HepG2 (cell line): Measurements from ENCODE around the gene ZDHHC7. TPM values are rescaled to one million over a fixed set of nuclear protein-coding genes. Genes with fewer than 3 reads are reported as not detected.

Source experiments
- ATAC-seq: fragments of 200-7000 bp; cut with Tn5 transposase; 3 replicates; pipeline ENCODE4 v1.9.1; 2020; ENCODE audit warnings: mild to moderate bottlenecking, moderate library complexity
- BruUV-seq: library from RNA; stranded (reverse); fragments of 400-500 nt; replicated peaks from 2 replicates; lab custom pipeline; 2021; lab: Mats Ljungman, UMichigan
- CTCF ChIA-PET: fragments of 300-600 bp; formaldehyde crosslinking; extraction: SDS; loops from one replicate; lab custom pipeline; 2021; ENCODE audit warnings: low total read pairs, inconsistent platforms, low intra/inter-chr PET ratio; lab: Yijun Ruan, JAX
- POLR2A ChIA-PET: fragments of 350-600 bp; sonication (Branson Sonifier 250); formaldehyde crosslinking; loops from one replicate; lab custom pipeline; 2020; ENCODE audit warnings: antibody characterized with exemption, inconsistent platforms; lab: Yijun Ruan, JAX
- DNase-seq: peaks from one replicate; pipeline ENCODE4 v3.0.0-alpha.2; 2015; ENCODE audit warnings: low spot score
- FAIRE-seq: peaks from 3 replicates; lab custom pipeline; 2011; peaks lifted over from hg19 to GRCh38; lab: Jason Lieb, UNC
- H2AFZ ChIP-seq: one replicate; pipeline ENCODE4 v1.6.1; 2011; ENCODE audit warnings: low read length, inconsistent platforms
- H3K27ac ChIP-seq: fragments of 300-600 bp; 3 replicates; pipeline ENCODE4 v1.8.0; 2011; ENCODE audit warnings: mixed run types, mild to moderate bottlenecking, mixed read lengths, low read length, inconsistent platforms; ENCODE audit not compliant: insufficient read depth; ENCODE audit errors: extremely low read length
- H3K27me3 ChIP-seq, 2 experiments: fragments of 200-600 bp in 1 of 2; 2 replicates in 1 of 2; 3 replicates in 1 of 2; pipeline versions ENCODE4 v1.6.0 to v1.8.0; 2011; ENCODE audit warnings: low read length in 2 of 2, mild to moderate bottlenecking in 2 of 2, moderate library complexity in 2 of 2, inconsistent platforms in 1 of 2; ENCODE audit not compliant: insufficient read depth in 2 of 2, control insufficient read depth in 1 of 2
- H3K36me3 ChIP-seq, 2 experiments: fragments of 200-600 bp in 1 of 2; replicated peaks in 1 of 2; 2 replicates in 1 of 2; 3 replicates in 1 of 2; pipeline versions ENCODE4 v1.5.1 to v1.8.0; 2011; ENCODE audit warnings: low read length in 2 of 2, inconsistent platforms in 1 of 2; ENCODE audit not compliant: insufficient read depth in 2 of 2, control insufficient read depth in 1 of 2
- H3K4me1 ChIP-seq: 2 replicates; pipeline ENCODE4 v1.5.1; 2012; ENCODE audit warnings: low read length, inconsistent platforms; ENCODE audit not compliant: insufficient read depth
- H3K4me2 ChIP-seq: 2 replicates; pipeline ENCODE4 v1.6.0; 2011; ENCODE audit warnings: low read depth, low read length, inconsistent platforms
- H3K4me3 ChIP-seq, 3 experiments: fragments of 200-600 bp in 1 of 3; sonication (generic), shearing (Covaris generic) in 1 of 3; replicated peaks in 1 of 3; 2 replicates each; pipeline ENCODE4 v1.5.1; 2011 to 2016; ENCODE audit warnings: low read length in 3 of 3, inconsistent platforms in 2 of 3, low read depth in 2 of 3, mild to moderate bottlenecking in 2 of 3, control low read depth in 1 of 3, mixed read lengths in 1 of 3; ENCODE audit not compliant: insufficient read depth in 1 of 3
- H3K79me2 ChIP-seq: one replicate; pipeline ENCODE4 v1.6.1; 2011; ENCODE audit warnings: low read length, inconsistent platforms; ENCODE audit not compliant: insufficient read depth
- H3K9ac ChIP-seq: 2 replicates; pipeline ENCODE4 v1.6.0; 2011; ENCODE audit warnings: mild to moderate bottlenecking, low read depth, low read length, inconsistent platforms; ENCODE audit not compliant: insufficient read depth
- H3K9me3 ChIP-seq: 2 replicates; pipeline ENCODE4 v1.5.1; 2012; ENCODE audit warnings: mild to moderate bottlenecking, low read length
- H4K20me1 ChIP-seq: 2 replicates; pipeline ENCODE4 v1.6.0; 2011; ENCODE audit warnings: inconsistent platforms, mild to moderate bottlenecking, low read length, moderate library complexity; ENCODE audit not compliant: insufficient read depth
- HDAC2 ChIP-seq: sonication (generic); formaldehyde crosslinking; IDR thresholded peaks from 2 replicates; pipeline ENCODE4 v1.4.0; 2020; ENCODE audit warnings: missing genetic modification reagents
- HNRNPH1 ChIP-seq: fragments of 200-400 bp; formaldehyde crosslinking; optimal IDR thresholded peaks from 2 replicates; pipeline ENCODE3; 2017; ENCODE audit warnings: mild to moderate bottlenecking, low read depth, low read length
- HNRNPUL1 ChIP-seq: fragments of 200-400 bp; formaldehyde crosslinking; IDR thresholded peaks from 2 replicates; pipeline ENCODE4 v1.6.1; 2017; ENCODE audit warnings: low read depth, mild to moderate bottlenecking, low read length, moderate library complexity
- KDM4B ChIP-seq: sonication (generic); formaldehyde crosslinking; IDR thresholded peaks from 2 replicates; pipeline ENCODE4 v1.4.0; 2020; ENCODE audit warnings: missing genetic modification reagents
- MBD4 ChIP-seq: IDR thresholded peaks from 2 replicates; pipeline ENCODE4 v1.6.1; 2012; ENCODE audit warnings: low read length, inconsistent platforms, borderline replicate concordance
- MTF1 ChIP-seq: sonication (generic); formaldehyde crosslinking; IDR thresholded peaks from 2 replicates; pipeline ENCODE4 v1.5.0; 2020; ENCODE audit warnings: missing genetic modification reagents
- NFKB2 ChIP-seq: sonication (generic); formaldehyde crosslinking; IDR thresholded peaks from 2 replicates; pipeline ENCODE4 v1.4.0; 2020; ENCODE audit warnings: missing genetic modification reagents, borderline replicate concordance
- NPAS2 ChIP-seq: sonication (generic); formaldehyde crosslinking; IDR thresholded peaks from 2 replicates; pipeline ENCODE4 v1.8.0; 2022; ENCODE audit warnings: mild to moderate bottlenecking, missing genetic modification reagents, borderline replicate concordance
- PAWR ChIP-seq: sonication (generic); formaldehyde crosslinking; IDR thresholded peaks from 2 replicates; pipeline ENCODE4 v1.4.0; 2020; ENCODE audit warnings: missing genetic modification reagents, mild to moderate bottlenecking, borderline replicate concordance
- PRMT3 ChIP-seq: sonication (generic); formaldehyde crosslinking; IDR thresholded peaks from 2 replicates; pipeline ENCODE4 v1.8.1; 2022; ENCODE audit warnings: low read depth, mild to moderate bottlenecking, moderate library complexity, missing genetic modification reagents, borderline replicate concordance
- RFX5 ChIP-seq: IDR thresholded peaks from 2 replicates; pipeline ENCODE4 v1.6.1; 2011; ENCODE audit warnings: low read depth, low read length, improper control_type of control experiment
- RORA ChIP-seq: sonication (generic); formaldehyde crosslinking; IDR thresholded peaks from 2 replicates; pipeline ENCODE4 v1.5.0; 2020; ENCODE audit warnings: mild to moderate bottlenecking, missing genetic modification reagents, moderate library complexity
- ZBTB4 ChIP-seq: sonication (generic); formaldehyde crosslinking; IDR thresholded peaks from 2 replicates; pipeline ENCODE4 v1.4.0; 2020; ENCODE audit warnings: missing genetic modification reagents, mild to moderate bottlenecking, borderline replicate concordance
- ZNF335 ChIP-seq: sonication (generic); formaldehyde crosslinking; IDR thresholded peaks from 2 replicates; pipeline ENCODE4 v1.4.0; 2020; ENCODE audit warnings: missing genetic modification reagents
- ZNF337 ChIP-seq: sonication (generic); formaldehyde crosslinking; IDR thresholded peaks from 2 replicates; pipeline ENCODE4 v1.5.1; 2020; ENCODE audit warnings: missing genetic modification reagents, low read depth, mild to moderate bottlenecking, borderline replicate concordance
- ZNF441 ChIP-seq: sonication (generic); formaldehyde crosslinking; IDR thresholded peaks from 2 replicates; pipeline ENCODE4 v1.7.0; 2021; ENCODE audit warnings: missing genetic modification reagents, borderline replicate concordance
- WGBS: methylation state at CpG from one replicate; pipeline ENCODE4 v1.1.6; 2017; ENCODE audit warnings: low lambda C conversion rate; 5-methylcytosine and 5-hydroxymethylcytosine counted together
- in situ Hi-C: cut with HindIII; loops from 2 replicates; pipeline ENCODE4 v1.10.0; 2017; ENCODE audit warnings: low pct_unique_long_range_greater_than_20kb; ENCODE audit not compliant: extremely low pct_ligation_motif_present
- intact Hi-C: fragments of 100-400 bp; cut with micrococcal nuclease; formaldehyde crosslinking; loops from one replicate; pipeline ENCODE4 v1.10.0; 2022; ENCODE audit not compliant: unreplicated experiment
- polyA plus RNA-seq, 8 experiments: library from polyadenylated mRNA; depleted of rRNA in 3 of 8; stranded (reverse) in 7 of 8; unstranded in 1 of 8; fragments of >200 nt; fragmentation: Illumina TruSeq in 4 of 8; extraction: Trizol in 4 of 8; gene quantifications; 2 replicates each; pipeline versions ENCODE4 v1.2.1 to v1.2.3, GENCODE V29; 2011 to 2016; ENCODE audit warnings: low read depth in 4 of 8, missing spikeins in 1 of 8, mixed read lengths in 1 of 8; ENCODE audit not compliant: insufficient read depth in 1 of 8
- total RNA-seq, 5 experiments: library from RNA; depleted of rRNA; stranded (reverse); fragments of >200 nt; fragmentation: Illumina TruSeq; extraction: Trizol; gene quantifications; 2 replicates each; pipeline ENCODE4 v1.2.3, GENCODE V29; 2016; ENCODE audit warnings: low read depth in 1 of 5

Gene ZDHHC7
- total and polyA plus RNA-seq, 2 of the 13 experiments (the other 11 are each of a cell fraction or from before 2014, with no cell fraction given): 46.8 to 67.6 TPM

GRCh38 chr16:84999857-85000480, 11.4 kb downstream of the ZDHHC7 start (continued):
- TF ChIP-seq HNRNPUL1 (no peak), HDAC2 (no peak), ZBTB4 (CRISPR knock-in tag) (0 out of 2 replicates have a peak, but pooled peaks have one; percentile 42), NFKB2 (0 out of 2 replicates have a peak, but pooled peaks have one; percentile 6), NPAS2 (CRISPR knock-in tag) (no peak)

GRCh38 chr16:84999200-84999599, 12.1 kb downstream of the ZDHHC7 start:
- Histone ChIP-seq H3K36me3 (peaks cover 4 to 16% of the 10 kb centered on the region in 2 experiments; a peak in 4 of 5 replicates), H3K27ac (peak overlapping the region; percentile 81), H3K9me3 (no peaks in the 10 kb centered on the region), H3K27me3 (no peaks in the 10 kb centered on the region), H3K4me2 (peak overlapping the region; percentile 49), H2AFZ (no peak overlapping the region), H4K20me1 (peaks cover 6% of the 10 kb centered on the region; the same call in 1 of the 2 replicates), H3K9ac (peak overlapping the region; percentile 61; the same call in 1 of the 2 replicates), H3K79me2 (peaks cover 74% of the 10 kb centered on the region), H3K4me1 (peaks cover 93% of the 10 kb centered on the region), H3K4me3 (peak overlapping the region in 1 of 3 experiments; percentile 9; a peak in 2 of 6 replicates)
- intact Hi-C loops (no loop called here), in situ Hi-C loops (no loop called here)
- ATAC-seq (no peak), DNase-seq (peak; percentile 70), FAIRE-seq (no peak)
- ChIA-PET POLR2A (interaction anchor here (0.6 to 4.9 kb wide), 3 partner anchors 9 to 19 kb away, joined by 3 to 42 read pairs (median 3); partner anchors contain the start of gene ZDHHC7), CTCF (no interaction called here)
- WGBS: 45% methylated on average over 3 of the region's 3 CpGs
- BruUV-seq: no TSS peak
- TF ChIP-seq HNRNPH1: no peak
- no peak for TF ChIP-seq MTF1
- TF ChIP-seq PRMT3 (CRISPR knock-in tag): no peak
- no peak for TF ChIP-seq ZNF335 (CRISPR knock-in tag)
- no peak for TF ChIP-seq MBD4
- no peak for TF ChIP-seq ZNF337
- no peak for TF ChIP-seq PAWR (CRISPR knock-in tag)
- TF ChIP-seq RFX5: no peak
- no peak for TF ChIP-seq ZNF441 (CRISPR knock-in tag)
- TF ChIP-seq KDM4B (CRISPR knock-in tag): no peak
- TF ChIP-seq RORA: no peak
